Measurements from ENCODE around the gene KCNC3. TPM values are rescaled to one million over a fixed set of nuclear protein-coding genes. Genes with fewer than 3 reads are reported as not detected.

Gene KCNC3
- total RNA-seq, 1 experiment from 2014 or later = 17.3 TPM

- H2BK15ac ChIP-seq (ENCODE audit: low read depth, low read length) = no peak overlapping the region
- H2BK12ac ChIP-seq (ENCODE audit: insufficient read length, low read depth, low read length) = no peak overlapping the region
- Mint-ChIP-seq H3K4me1 (peaks cover 19 to 49% of the 10 kb centered on the region in 2 experiments), H3K36me3 (ENCODE audit: insufficient read depth in 1 of 3, low read depth in 3 of 3) (peaks cover 0 to 16% (median 8%) of the 10 kb centered on the region in 3 experiments; a peak in 5 of 7 replicates), H3K27me3 (ENCODE audit: low read depth) (peaks cover 16% of the 10 kb centered on the region), H3K27ac (peak overlapping the region; percentile 66 to 97 (median 97)), H3K4me3 (peak overlapping the region; percentile 79 to 81), H3K9me3 (no peaks in the 10 kb centered on the region; a peak in 1 of 5 replicates)
- no peak overlapping the region for H2AK5ac ChIP-seq (ENCODE audit: insufficient read length, low read length)
- H4K20me1 ChIP-seq (ENCODE audit: control insufficient read depth, insufficient read depth, insufficient read length) = no peaks in the 10 kb centered on the region
- H3K23ac ChIP-seq (ENCODE audit: insufficient read length, low read depth, low read length) = no peak overlapping the region
- H4K5ac ChIP-seq (ENCODE audit: insufficient read length, low read depth, low read length) = no peak overlapping the region
- H4K8ac ChIP-seq (replicated peaks; ENCODE audit: insufficient read length, low read depth, low read length) = no peak overlapping the region
- H3K9me3 ChIP-seq (ENCODE audit: control insufficient read depth, low read depth, low read length) = no peaks in the 10 kb centered on the region
- no peak overlapping the region for H3K14ac ChIP-seq (ENCODE audit: insufficient read depth, low read length)
- no peak overlapping the region for H3T11ph ChIP-seq (ENCODE audit: low read length)
- H2BK20ac ChIP-seq (ENCODE audit: low read depth, low read length, poor library complexity, severe bottlenecking) = no peak overlapping the region
- no peaks in the 10 kb centered on the region for H3K4me1 ChIP-seq (ENCODE audit: insufficient read depth, low read length)
- peaks cover 24% of the 10 kb centered on the region for H3K23me2 ChIP-seq (ENCODE audit: insufficient read length, low read depth, low read length, poor library complexity, severe bottlenecking)
- H3K27ac ChIP-seq (ENCODE audit: insufficient read length, low read depth, low read length) = peak overlapping the region; percentile 29
- H3K9ac ChIP-seq (ENCODE audit: extremely low read depth, insufficient read length, low read length) = no peak overlapping the region
- H3K27me3 ChIP-seq (ENCODE audit: insufficient read depth, low read length) = no peaks in the 10 kb centered on the region
- H3K56ac ChIP-seq (ENCODE audit: insufficient read length, low read depth, low read length) = no peak overlapping the region
- H3K79me2 ChIP-seq (ENCODE audit: insufficient read depth, low read length) = no peaks in the 10 kb centered on the region
- H3K4ac ChIP-seq (ENCODE audit: low read depth, low read length) = no peak overlapping the region
- TF ChIP-seq, protein P1, sequence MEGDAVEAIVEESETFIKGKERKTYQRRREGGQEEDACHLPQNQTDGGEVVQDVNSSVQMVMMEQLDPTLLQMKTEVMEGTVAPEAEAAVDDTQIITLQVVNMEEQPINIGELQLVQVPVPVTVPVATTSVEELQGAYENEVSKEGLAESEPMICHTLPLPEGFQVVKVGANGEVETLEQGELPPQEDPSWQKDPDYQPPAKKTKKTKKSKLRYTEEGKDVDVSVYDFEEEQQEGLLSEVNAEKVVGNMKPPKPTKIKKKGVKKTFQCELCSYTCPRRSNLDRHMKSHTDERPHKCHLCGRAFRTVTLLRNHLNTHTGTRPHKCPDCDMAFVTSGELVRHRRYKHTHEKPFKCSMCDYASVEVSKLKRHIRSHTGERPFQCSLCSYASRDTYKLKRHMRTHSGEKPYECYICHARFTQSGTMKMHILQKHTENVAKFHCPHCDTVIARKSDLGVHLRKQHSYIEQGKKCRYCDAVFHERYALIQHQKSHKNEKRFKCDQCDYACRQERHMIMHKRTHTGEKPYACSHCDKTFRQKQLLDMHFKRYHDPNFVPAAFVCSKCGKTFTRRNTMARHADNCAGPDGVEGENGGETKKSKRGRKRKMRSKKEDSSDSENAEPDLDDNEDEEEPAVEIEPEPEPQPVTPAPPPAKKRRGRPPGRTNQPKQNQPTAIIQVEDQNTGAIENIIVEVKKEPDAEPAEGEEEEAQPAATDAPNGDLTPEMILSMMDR (conservative IDR thresholded peaks at IDR 0.05) = no peak
- H2AFZ ChIP-seq (ENCODE audit: low read length) = no peak overlapping the region
- H3K18ac ChIP-seq (ENCODE audit: insufficient read length, low read depth, low read length) = no peak overlapping the region
- no CpG with 5 or more reads among the region's 27 CpGs for WGBS (ENCODE audit: extremely low coverage, insufficient read length, low lambda C conversion rate)
- no peak overlapping the region for H2BK5ac ChIP-seq (ENCODE audit: insufficient read length, low read length)
- H3K79me1 ChIP-seq (ENCODE audit: insufficient read depth, low read depth, low read length, poor library complexity, severe bottlenecking) = no peaks in the 10 kb centered on the region
- peak overlapping the region; percentile 72 for H3K4me2 ChIP-seq (ENCODE audit: insufficient read depth, insufficient read length, low read length)
- H2BK120ac ChIP-seq (ENCODE audit: low read depth, low read length, poor library complexity, severe bottlenecking) = no peak overlapping the region
- no peak for DNase-seq
- H4K91ac ChIP-seq (ENCODE audit: insufficient read length, low read depth, low read length) = no peak overlapping the region
These were observed 16.0 kb downstream of the KCNC3 start for GRCh38 chr19:50312967-50313811.
